Measurements from ENCODE around the gene GSX2. TPM values are rescaled to one million over a fixed set of nuclear protein-coding genes. Genes with fewer than 3 reads are reported as not detected.
A peak's percentile ranks its signal among the peaks of the same experiment; 100 is the strongest.

The GSX2 gene
- total and polyA plus RNA-seq, 2 of the 13 experiments (the other 11 are each of a cell fraction or from before 2014, with no cell fraction given), result not detected

- no peak for TF ChIP-seq ZNF280B (CRISPR knock-in tag; IDR thresholded peaks at IDR 0.05; ENCODE audit: borderline replicate concordance)
- no peak for TF ChIP-seq E2F2 (CRISPR knock-in tag; IDR thresholded peaks at IDR 0.05; ENCODE audit: borderline replicate concordance)
- TF ChIP-seq CTCF (CRISPR knock-in tag; IDR thresholded peaks at IDR 0.05), result no peak
- peak; percentile 9; the same call in 1 of the 2 replicates for TF ChIP-seq BCL6 (CRISPR knock-in tag; IDR thresholded peaks at IDR 0.05)
- TF ChIP-seq SRSF1 (optimal IDR thresholded peaks at IDR 0.05; ENCODE audit: low read depth, low read length), result peak; percentile 73
- TF ChIP-seq KLF6 (CRISPR knock-in tag; IDR thresholded peaks at IDR 0.05), result peak; percentile 66
- peak; percentile 53; the same call in 1 of the 2 replicates for TF ChIP-seq ARID5B (CRISPR knock-in tag; IDR thresholded peaks at IDR 0.05)
- 0 out of 2 replicates have a peak, but pooled peaks have one; percentile 54 for TF ChIP-seq PHF8 (CRISPR knock-in tag; IDR thresholded peaks at IDR 0.05)
- TF ChIP-seq RARG (CRISPR knock-in tag; IDR thresholded peaks at IDR 0.05; ENCODE audit: low read depth), result no peak
- TF ChIP-seq ETV6 (CRISPR knock-in tag; conservative IDR thresholded peaks at IDR 0.05), result no peak
- TF ChIP-seq CC2D1A (CRISPR knock-in tag; IDR thresholded peaks at IDR 0.05), result no peak
- peak; percentile 18; the same call in 1 of the 2 replicates for TF ChIP-seq UBTF (CRISPR knock-in tag; IDR thresholded peaks at IDR 0.05)
- TF ChIP-seq ZFX (CRISPR knock-in tag; IDR thresholded peaks at IDR 0.05; ENCODE audit: low read depth), result peak; percentile 34; the same call in 1 of the 2 replicates
- TF ChIP-seq ZNF296 (CRISPR knock-in tag; conservative IDR thresholded peaks at IDR 0.05), result 0 out of 2 replicates have a peak, but pooled peaks have one; percentile 18
- no peak; the same call in 1 of the 2 replicates for TF ChIP-seq KAT7 (CRISPR knock-in tag; IDR thresholded peaks at IDR 0.05; ENCODE audit: borderline replicate concordance)
- TF ChIP-seq NR2F6 (IDR thresholded peaks at IDR 0.05), result no peak
- TF ChIP-seq NR2F6 (CRISPR knock-in tag; IDR thresholded peaks at IDR 0.05), result peak; percentile 35; the same call in 1 of the 2 replicates
- TF ChIP-seq MZF1 (CRISPR knock-in tag; IDR thresholded peaks at IDR 0.05; ENCODE audit: borderline replicate concordance), result no peak
- TF ChIP-seq FLYWCH1 (CRISPR knock-in tag; IDR thresholded peaks at IDR 0.05), result no peak
Observed at GRCh38 chr4:54091637-54092404, 8.1 kb upstream of the GSX2 start (continued).

Measured in HepG2 (cell line).